Stimulated activated CD4-positive, alpha-beta T cell treated with anti-CD3 and anti-CD28 coated beads, TNF-alpha, amount 100 ng/mL, for 1 hour (primary cell): Measurements from ENCODE around the gene VILL.
"Not testable (repeated sequence)": the region's sequence is repeated elsewhere in the genome, so short reads cannot be mapped to it uniquely, and the experiment has no call there.

Experiments used
- DNase-seq, 3 donors: peaks; one replicate each; pipeline ENCODE4 v3.0.0-alpha.2; 2020; ENCODE audit warnings: low read depth in 3 of 3, low spot score in 1 of 3

The VILL gene

DNA sequence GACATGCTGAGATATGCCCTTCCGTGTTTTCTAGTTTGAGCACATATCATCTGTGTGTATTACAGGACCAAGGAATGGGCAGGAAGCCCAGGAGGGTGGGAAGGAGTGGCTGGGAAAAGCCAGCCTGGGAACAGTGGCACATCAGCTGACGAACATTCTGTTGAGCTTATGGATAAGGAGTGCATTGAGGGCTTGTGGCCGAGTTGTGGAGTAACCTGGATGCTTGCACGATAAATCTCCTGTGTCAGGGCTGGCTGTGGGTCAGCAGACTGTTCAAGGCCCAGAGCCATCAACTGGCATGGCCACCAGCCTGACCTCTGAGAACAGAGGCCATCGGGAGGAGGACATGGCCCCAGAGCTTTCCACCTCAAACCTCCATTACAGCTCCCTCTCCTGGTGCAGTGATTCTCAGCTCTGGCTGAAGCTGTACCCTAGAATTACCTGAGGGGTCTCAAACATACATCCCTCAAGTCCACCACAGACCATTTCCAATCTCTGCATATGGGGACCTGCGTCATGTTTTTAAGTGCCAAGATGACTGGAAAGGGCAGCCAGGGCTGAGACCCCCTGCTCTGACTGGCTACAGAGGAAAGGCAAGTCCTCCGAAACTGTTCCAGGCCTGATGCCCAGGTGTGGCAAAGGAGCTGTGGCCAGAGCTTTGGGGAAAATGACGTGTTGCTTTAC, 4.8 kb upstream of the VILL start:
- DNase-seq = no peak

DNA sequence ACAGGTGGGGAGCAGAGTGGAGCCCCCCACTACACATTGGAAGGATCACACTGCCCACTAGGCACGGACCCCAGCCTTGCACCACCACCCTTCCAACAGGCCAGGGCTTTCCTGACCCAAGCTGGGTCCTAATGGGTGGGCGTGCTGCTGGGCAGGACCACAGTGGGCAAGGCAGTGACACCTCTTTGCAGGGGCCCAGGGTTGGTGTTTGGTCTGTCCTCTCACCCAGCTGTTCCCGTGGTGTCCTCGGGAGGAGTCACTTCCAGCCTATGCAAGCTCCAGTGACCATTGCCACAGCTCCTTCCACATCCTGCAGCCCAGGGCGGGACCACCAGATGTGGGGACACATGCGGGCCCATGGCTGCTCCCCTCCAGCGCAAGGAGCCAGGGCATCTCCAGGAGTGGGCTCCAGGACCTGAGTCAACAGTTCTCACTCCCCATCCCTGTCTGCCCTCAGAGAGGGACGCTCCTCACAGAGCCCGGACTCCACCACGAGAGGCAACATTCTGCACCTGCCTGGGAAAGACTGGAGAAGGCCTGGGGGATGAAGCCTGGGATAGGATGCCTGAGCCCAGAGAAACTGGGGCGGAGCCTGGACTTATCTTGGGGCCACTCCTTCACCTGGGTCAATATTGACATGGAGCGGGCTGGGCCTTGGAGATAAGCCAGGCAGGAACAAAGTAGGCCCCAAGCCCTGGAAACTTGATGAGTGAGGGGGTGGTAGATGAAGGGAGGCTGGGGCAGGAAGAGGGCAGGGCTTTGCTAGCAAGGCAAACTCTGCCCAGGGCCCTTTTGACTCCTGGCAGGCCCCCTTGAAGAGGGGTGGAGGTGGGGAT, 3.9 kb upstream of the VILL start:
- DNase-seq = no peak

DNA sequence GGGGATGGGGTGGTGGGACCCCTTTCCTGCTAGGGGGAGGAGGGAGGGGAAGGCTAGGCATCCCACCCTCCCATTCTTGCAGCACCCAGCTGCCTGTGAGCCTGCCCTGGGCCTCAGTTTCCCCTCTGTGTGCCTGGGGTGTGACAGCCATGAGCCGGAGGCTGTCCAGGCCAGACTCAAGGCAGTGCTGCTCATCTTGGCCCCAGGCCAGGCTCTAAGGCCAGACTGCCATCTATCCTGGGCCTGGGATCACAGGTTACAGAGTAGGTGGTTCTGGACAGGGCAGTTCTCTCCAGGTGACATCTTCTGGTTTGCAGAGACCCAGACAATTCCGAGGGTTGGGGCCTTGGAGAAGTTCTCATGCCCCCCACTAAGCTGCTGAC, 3.3 kb upstream of the VILL start:
- no peak for DNase-seq

DNA sequence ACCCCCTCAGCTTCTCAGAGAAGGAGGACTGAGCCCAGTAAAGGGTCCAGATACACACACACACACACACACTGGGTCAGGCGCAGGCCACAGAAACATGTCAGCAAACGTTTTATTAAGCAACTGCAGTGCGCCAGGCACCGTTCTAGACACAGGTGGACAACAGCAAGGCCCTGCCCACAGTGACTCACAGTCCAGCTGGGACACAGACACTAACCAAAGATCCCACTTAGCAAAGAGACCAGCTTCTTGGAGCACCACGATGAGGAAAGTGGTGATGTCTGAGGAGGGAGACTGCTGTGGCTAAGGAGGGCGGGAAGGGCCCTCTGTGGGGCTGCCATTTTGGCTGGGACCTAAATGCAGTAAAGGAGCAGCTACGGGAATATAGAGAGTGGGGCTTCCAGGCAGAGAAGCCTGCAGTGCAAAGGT, 2.8 kb upstream of the VILL start:
- no peak for DNase-seq

GRCh38 chr3:37988376-37988775, 2.2 kb upstream of the VILL start:
- not testable (repeated sequence) for DNase-seq

DNA sequence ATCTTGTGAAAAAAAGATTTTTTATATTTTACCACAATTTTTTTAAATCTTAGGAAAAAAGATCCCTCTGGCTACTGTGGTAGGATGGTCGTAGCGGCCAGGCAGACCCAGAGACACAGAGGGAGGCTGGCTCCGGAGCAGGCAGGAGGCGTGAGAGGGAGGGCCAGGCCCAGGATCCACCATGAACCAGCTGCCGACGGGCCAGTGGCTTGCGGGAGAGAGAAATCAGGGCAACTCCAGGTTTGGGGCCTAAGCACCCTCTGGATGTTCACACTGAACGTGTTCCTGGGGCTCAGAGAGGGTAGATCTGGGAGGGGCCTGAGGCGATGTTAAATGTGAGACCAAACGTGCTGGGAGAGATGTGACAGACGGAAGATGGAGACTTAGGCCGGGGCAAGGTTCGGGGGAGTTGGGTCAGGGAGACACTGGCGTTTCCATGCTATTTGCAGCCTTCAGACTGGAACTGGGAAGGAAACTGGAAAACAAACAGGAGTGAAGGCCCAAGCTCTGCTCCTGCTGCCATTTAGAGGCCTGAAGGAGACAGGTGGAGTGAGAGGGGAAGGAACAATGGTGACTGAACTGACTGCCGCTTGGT, 1.6 kb upstream of the VILL start:
- DNase-seq = no peak

- no peak for DNase-seq
Observed at GRCh38 chr3:37989821-37990480, 635 bp upstream of the VILL start.

DNA sequence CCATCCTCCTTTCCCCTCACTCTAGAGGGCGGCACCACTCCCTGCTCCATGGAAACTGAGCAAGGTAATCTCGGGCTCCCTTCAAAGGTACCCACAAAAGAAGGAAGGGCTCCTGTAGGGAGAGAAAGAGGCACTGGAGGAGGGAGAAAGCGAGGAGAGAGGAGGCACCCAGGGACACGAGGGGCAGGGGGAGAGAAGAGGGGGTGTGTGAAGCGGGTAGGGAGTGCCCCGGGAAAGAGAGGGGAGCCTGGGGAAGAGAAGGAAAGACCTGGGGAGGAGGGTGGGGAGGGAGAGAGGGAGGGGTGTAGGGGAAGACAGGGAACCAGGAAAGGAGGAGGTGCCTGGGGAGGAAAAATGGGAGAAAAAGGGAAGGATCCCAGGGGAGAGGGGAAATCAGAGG, 523 bp downstream of the VILL start:
- no peak for DNase-seq

GRCh38 chr3:37991823-37992222, 1.2 kb downstream of the VILL start:
- DNase-seq = no peak

DNA sequence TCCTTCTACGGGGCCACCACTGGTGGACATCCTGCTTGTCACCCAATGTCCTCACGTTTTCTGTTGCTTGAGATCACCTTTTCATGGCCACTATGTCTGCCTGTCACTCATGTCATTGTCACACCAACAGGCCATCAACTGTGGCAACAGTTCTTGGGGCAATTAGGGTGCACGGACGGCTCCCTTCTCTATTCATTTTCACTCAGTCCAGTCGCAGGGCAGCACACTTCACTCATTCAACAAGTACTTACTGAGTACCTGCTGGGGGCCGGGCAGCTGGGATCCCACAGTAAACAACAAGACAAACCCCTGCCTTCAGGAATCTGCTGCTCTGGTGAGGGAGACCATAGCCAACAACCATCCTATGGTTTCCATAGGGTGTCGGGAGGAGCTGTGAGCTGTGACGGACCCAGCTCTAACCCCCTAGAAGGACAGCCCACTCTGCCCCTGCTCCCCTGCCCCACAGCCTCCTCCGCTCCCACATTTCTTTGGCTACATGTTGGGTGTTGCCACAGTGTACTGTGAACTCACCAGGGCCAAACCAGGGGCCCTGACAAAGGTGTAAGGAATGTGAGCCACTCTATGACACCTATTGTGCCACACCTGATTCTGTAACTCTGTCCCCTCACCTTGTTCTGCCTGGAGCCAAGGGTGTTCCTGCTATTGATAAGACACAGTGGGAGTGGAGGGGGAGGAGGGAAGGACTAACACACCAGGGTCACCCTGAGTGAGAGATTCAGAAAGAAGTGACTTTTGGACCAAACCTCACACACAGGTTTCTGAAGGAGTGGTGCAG, 1.9 kb downstream of the VILL start:
- no peak for DNase-seq

GRCh38 chr3:37993067-37993455, 2.5 kb downstream of the VILL start:
- DNase-seq = no peak

- DNase-seq = no peak
Observed at GRCh38 chr3:37993460-37993819, 2.9 kb downstream of the VILL start.

- DNase-seq = peak in 1 of 3 donors; percentile 55
Observed at GRCh38 chr3:37993820-37994638, 3.4 kb downstream of the VILL start.

DNA sequence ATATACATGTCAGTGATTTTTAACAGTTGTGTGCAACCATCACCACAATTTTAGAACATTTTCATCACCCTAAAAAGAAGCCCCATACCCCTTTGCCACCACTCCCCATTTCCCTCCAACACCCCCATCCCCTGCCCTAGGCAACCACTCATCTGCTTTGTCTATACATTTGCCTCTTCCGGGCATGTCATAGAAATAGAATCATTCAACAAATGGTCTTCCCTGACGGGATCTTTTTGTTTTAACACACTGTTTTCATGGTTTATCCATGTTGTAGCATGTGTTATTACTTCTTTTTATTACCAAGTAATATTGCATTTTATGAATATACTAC, 4.0 kb downstream of the VILL start:
- DNase-seq = no peak

DNA sequence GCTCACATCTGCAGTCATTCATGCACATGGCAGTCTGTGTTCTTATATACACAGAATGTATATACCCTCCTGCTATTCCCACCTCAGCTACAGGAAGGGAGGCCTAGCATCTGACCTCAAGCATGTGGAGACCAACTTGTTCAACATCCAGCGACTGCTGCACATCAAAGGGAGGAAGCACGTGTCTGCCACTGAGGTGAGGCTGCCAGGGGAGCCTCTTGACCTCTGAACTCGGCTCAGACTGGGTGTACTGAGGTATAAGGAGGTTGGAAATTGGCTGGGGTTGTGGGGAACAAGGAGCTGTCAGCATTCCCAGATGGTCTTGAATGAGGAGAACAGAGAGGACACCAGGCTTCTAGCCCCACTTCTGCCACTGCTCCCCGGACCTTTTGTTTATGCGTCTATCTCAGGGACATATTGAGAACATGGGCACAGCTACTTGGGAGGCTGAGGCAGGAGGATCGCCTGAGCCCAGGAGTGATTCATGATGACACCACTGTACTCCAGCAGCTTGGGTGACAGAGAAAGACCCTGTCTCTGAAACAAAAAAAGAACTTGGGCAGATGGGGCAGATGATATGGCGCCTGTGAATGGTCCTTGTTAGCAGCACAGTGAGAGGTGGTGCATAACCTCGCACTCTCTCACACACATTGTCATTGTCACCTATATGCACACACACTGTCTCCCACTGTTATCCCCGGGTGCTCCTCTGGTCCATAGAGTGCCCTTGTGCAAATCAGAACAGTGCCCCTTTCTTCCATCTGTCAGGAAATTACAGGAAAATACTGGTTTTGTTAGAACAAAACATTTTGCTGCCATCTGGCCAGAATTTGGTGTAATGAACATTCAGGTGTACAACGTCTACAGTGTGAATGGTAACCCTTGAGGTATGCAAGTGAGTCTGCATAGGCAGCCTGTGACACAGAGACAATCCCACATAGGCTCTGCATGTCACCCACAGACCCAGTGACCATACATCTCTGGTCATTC, 5.4 kb downstream of the VILL start:
- DNase-seq = no peak

DNA sequence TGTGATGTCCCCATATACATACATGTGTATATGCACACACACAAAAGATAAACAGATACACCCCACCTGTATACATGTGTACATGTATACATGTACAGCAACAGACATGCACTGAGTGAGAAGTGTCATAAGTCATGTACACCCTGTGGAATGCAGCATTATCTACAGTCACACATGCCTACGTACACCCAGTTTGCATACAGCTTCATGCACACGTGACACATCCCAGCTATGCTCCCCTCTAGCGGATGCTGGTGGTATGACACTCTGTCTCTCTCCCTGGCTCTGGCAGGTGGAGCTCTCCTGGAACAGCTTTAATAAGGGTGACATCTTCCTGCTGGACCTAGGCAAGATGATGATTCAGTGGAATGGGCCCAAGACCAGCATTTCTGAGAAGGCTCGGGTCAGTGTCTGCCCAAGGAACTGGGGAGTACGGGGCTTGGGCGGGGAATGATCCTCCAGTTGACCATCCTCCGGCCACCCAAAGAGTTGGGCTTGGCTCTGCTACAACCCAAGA, 6.3 kb downstream of the VILL start:
- peak; percentile 30 to 75 (median 60) for DNase-seq

DNA sequence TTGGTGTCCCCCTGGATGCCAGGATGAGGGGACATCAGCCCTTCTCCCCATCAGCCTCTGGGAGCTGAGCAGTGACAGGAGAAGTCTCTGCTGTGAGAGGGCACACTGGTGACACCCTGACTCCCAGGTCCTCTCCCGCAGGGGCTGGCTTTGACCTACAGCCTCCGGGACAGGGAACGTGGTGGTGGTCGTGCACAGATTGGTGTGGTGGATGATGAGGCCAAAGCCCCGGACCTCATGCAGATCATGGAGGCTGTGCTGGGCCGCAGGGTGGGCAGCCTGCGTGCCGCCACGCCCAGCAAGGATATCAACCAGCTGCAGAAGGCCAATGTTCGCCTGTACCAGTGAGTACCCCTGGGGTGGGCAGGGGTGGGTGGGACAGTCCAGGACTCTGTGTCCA, 6.8 kb downstream of the VILL start:
- no peak for DNase-seq

DNA sequence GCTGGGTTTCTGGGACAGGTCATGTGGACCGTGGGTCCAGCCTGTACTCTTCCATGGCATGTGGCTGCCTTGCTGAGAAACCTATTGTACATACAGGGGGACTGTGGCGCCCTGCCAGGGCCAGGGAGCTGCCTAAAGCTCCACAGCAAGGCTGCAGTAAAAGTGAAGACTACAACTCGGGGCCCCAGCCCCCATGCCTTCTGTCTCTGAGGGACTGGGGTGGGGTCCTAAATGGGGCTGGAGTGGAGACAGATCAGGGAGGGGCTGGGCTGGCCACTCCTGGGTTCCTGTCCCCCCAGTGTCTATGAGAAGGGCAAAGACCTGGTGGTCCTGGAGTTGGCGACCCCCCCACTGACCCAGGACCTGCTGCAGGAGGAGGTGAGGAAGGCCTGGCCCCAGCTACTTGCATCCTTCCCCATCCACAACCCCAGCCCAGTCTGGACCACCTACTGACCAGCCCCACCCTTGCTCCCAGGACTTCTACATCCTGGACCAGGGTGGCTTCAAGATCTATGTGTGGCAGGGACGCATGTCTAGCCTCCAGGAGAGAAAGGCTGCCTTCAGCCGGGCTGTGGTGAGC, 7.3 kb downstream of the VILL start:
- no peak for DNase-seq

- DNase-seq = no peak
Observed at GRCh38 chr3:37999836-38000235, 9.2 kb downstream of the VILL start.
